Muscle layer of duodenum (tissue), 2 donors: ENCODE measurements around the gene GID8.

ENCODE experiments used
- H3K27ac ChIP-seq: one replicate; pipeline ENCODE4 v1.7.0; 2013; ENCODE audit warnings: mild to moderate bottlenecking, low read length
- H3K27me3 ChIP-seq: one replicate; pipeline ENCODE4 v1.7.0; 2013; ENCODE audit warnings: low read depth, mild to moderate bottlenecking, control low read depth, low read length
- H3K36me3 ChIP-seq, 2 donors: one replicate each; pipeline ENCODE4 v1.7.0; 2013; ENCODE audit warnings: low read length in 2 of 2, control low read depth in 1 of 2, mild to moderate bottlenecking in 1 of 2; ENCODE audit not compliant: insufficient read depth in 2 of 2, control insufficient read depth in 1 of 2
- H3K4me1 ChIP-seq, 2 donors: one replicate each; pipeline ENCODE4 v1.7.0; 2013; ENCODE audit warnings: low read length in 2 of 2, mild to moderate bottlenecking in 2 of 2, control low read depth in 1 of 2, moderate library complexity in 1 of 2; ENCODE audit not compliant: insufficient read depth in 2 of 2, control insufficient read depth in 1 of 2
- H3K4me3 ChIP-seq, 2 donors: one replicate each; pipeline ENCODE4 v1.7.0; 2013; ENCODE audit warnings: low read length in 2 of 2, low read depth in 1 of 2, mild to moderate bottlenecking in 1 of 2
- H3K9me3 ChIP-seq, 2 donors: one replicate each; pipeline ENCODE4 v1.7.0; 2013; ENCODE audit warnings: low read length in 2 of 2, control low read depth in 1 of 2, mild to moderate bottlenecking in 1 of 2; ENCODE audit not compliant: control insufficient read depth in 1 of 2
- donor health status: healthy.

Gene GID8

DNA sequence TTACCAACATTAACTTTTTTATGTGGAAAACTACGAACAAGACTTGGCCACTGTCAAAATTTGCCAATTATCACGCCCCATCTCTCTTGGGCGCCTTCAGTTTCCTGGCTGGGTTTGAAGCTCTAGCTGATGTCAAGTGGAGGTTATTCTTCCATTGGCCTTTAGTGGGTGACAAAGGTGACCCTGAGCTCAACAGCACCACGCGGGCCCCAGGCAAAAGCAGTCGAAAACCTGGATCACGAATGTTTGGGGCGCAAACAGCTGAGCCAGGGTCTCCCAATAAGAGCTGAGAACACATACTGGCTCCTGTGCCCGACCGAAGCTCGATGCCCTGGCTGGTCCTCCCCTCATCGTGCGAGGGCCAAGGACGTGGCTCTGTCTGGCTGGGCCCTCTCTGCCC lies 41.4 kb downstream of the GID8 start:
- Histone ChIP-seq H3K27ac (no peak overlapping the region), H3K4me1 (no peaks in the 10 kb centered on the region), H3K27me3 (peaks cover 33% of the 10 kb centered on the region), H3K36me3 (no peaks in the 10 kb centered on the region), H3K9me3 (no peaks in the 10 kb centered on the region), H3K4me3 (no peak overlapping the region)

- Histone ChIP-seq H3K36me3 (no peaks in the 10 kb centered on the region), H3K4me3 (no peak overlapping the region), H3K9me3 (no peaks in the 10 kb centered on the region), H3K27me3 (peaks cover 27% of the 10 kb centered on the region), H3K27ac (no peak overlapping the region), H3K4me1 (no peaks in the 10 kb centered on the region)
Measured at GRCh38 chr20:62979876-62980373, 42.0 kb downstream of the GID8 start.

- H3K4me1 ChIP-seq = no peaks in the 10 kb centered on the region
- H3K27ac ChIP-seq = no peak overlapping the region
- no peaks in the 10 kb centered on the region for H3K36me3 ChIP-seq
- H3K9me3 ChIP-seq = no peaks in the 10 kb centered on the region
- H3K4me3 ChIP-seq = no peak overlapping the region
- H3K27me3 ChIP-seq = peaks cover 24% of the 10 kb centered on the region
Measured at GRCh38 chr20:62980380-62980960, 42.5 kb downstream of the GID8 start.

DNA sequence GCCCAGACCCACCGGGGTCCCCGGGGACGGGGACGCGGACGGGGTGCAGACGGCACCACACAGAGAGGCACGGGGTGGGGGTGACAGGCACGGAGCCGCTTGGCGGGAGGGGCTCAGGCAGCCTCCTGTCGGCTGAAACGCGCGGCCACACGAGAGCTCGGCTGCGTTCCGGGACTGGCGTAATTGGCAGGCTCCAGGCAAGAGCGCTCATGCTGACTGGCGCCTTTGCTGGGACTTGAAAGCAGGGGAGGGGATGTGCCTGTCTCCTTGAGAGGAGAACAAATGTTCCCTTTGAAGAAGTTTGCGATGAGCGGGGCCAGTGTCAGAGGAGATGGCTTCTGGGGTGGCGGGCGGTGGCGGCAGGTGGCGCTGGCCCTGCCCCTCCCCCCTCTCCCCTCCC lies 43.0 kb downstream of the GID8 start:
- H3K4me1 ChIP-seq = no peaks in the 10 kb centered on the region
- no peaks in the 10 kb centered on the region for H3K9me3 ChIP-seq
- H3K4me3 ChIP-seq = no peak overlapping the region
- peaks cover 20% of the 10 kb centered on the region for H3K27me3 ChIP-seq
- no peaks in the 10 kb centered on the region for H3K36me3 ChIP-seq
- no peak overlapping the region for H3K27ac ChIP-seq

- Histone ChIP-seq H3K4me1 (no peaks in the 10 kb centered on the region), H3K4me3 (no peak overlapping the region), H3K27me3 (peaks cover 20% of the 10 kb centered on the region), H3K36me3 (no peaks in the 10 kb centered on the region), H3K27ac (no peak overlapping the region), H3K9me3 (no peaks in the 10 kb centered on the region)
Measured at GRCh38 chr20:62982124-62983075, 44.5 kb downstream of the GID8 start.

DNA sequence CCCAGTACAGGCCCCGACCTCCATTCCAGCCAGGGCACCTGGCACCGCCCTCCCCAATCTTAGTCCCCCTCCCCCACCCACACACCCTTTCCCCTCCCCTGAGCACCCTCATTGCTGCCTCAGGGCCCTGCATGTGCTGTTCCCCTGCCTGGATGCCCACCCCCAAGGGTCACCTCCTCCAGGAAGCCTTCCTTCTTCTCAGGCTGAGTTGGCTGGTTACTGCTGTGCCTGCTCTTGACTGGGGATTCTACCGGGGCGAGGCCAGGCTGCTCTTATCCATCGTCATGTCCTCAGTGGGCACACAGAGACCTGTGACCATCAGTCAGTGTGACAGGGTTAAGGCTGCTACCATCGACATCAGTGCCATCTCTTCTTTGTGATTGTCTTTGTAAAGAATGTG lies 45.3 kb downstream of the GID8 start:
- Histone ChIP-seq H3K4me1 (no peaks in the 10 kb centered on the region), H3K27ac (no peak overlapping the region), H3K27me3 (peaks cover 17% of the 10 kb centered on the region), H3K9me3 (no peaks in the 10 kb centered on the region), H3K36me3 (no peaks in the 10 kb centered on the region), H3K4me3 (no peak overlapping the region)

GRCh38 chr20:62984666-62985443 lies 46.9 kb downstream of the GID8 start:
- Histone ChIP-seq H3K27ac (no peak overlapping the region), H3K9me3 (no peaks in the 10 kb centered on the region), H3K4me1 (no peaks in the 10 kb centered on the region), H3K4me3 (no peak overlapping the region), H3K36me3 (no peaks in the 10 kb centered on the region), H3K27me3 (peaks cover 6% of the 10 kb centered on the region)

- H3K4me1 ChIP-seq = no peaks in the 10 kb centered on the region
- peaks cover under 1% of the 10 kb centered on the region for H3K27me3 ChIP-seq
- H3K9me3 ChIP-seq = no peaks in the 10 kb centered on the region
- no peak overlapping the region for H3K27ac ChIP-seq
- no peaks in the 10 kb centered on the region for H3K36me3 ChIP-seq
- H3K4me3 ChIP-seq = no peak overlapping the region
Measured at GRCh38 chr20:62985444-62985778, 47.5 kb downstream of the GID8 start.

DNA sequence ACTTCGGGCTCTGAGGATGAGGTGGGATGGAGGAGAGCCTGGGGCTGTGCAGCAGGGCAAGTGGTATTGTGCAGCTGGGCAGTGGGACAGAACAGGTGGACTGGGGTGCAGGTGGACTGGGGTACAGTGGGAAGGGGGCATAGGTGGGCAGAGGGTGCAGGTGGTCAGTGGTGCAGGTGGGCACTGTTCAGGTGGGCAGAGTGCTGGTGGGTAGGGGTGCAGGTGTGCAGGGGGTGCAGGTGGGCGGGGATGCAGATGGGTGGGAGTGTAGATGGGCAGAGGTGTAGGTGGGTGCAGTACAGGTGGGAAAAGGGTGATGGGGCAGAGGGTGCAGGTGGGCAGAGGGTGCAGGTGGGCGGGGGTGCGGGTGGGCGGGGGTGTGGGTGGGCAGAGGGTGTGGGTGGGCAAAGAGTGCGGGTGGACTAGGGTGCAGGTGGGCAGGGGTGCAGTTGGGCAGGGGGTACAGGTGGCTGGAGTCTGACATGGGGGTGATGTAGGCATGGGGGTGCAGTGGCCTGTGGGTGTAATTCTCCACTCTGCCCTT lies 48.4 kb downstream of the GID8 start:
- Histone ChIP-seq H3K9me3 (no peaks in the 10 kb centered on the region), H3K36me3 (no peaks in the 10 kb centered on the region), H3K4me1 (no peaks in the 10 kb centered on the region), H3K27ac (no peak overlapping the region), H3K4me3 (no peak overlapping the region), H3K27me3 (no peaks in the 10 kb centered on the region)

- no peaks in the 10 kb centered on the region for H3K36me3 ChIP-seq
- no peak overlapping the region for H3K4me3 ChIP-seq
- H3K27ac ChIP-seq = no peak overlapping the region
- H3K27me3 ChIP-seq = peaks cover 4% of the 10 kb centered on the region
- no peaks in the 10 kb centered on the region for H3K9me3 ChIP-seq
- H3K4me1 ChIP-seq = no peaks in the 10 kb centered on the region
Measured at GRCh38 chr20:62987114-62987513, 49.2 kb downstream of the GID8 start.

GRCh38 chr20:62989201-62989601 lies 51.3 kb downstream of the GID8 start:
- Histone ChIP-seq H3K27ac (no peak overlapping the region), H3K4me1 (no peaks in the 10 kb centered on the region), H3K27me3 (peaks cover 4% of the 10 kb centered on the region), H3K9me3 (no peaks in the 10 kb centered on the region), H3K4me3 (no peak overlapping the region), H3K36me3 (no peaks in the 10 kb centered on the region)
